SK-N-SH treated with all-trans-retinoic acid at 6 μM for 48 hours (cell line): Measurements from ENCODE around the gene TMEM43.

Source experiments
- BACH2 ChIP-seq: fragments of 250-450 bp; sonication (Bioruptor Pico); IDR thresholded peaks from 2 replicates; pipeline ENCODE4 v1.9.0; 2021; ENCODE audit warnings: mild to moderate bottlenecking, borderline replicate concordance
- CREB5 ChIP-seq: fragments of 250-450 bp; sonication (Bioruptor Pico); IDR thresholded peaks from 2 replicates; pipeline ENCODE4 v1.5.1; 2020; ENCODE audit warnings: low read depth, mild to moderate bottlenecking, moderate library complexity
- CSDC2 ChIP-seq: fragments of 250-450 bp; sonication (Bioruptor Pico); IDR thresholded peaks from 2 replicates; pipeline ENCODE4 v1.5.0; 2020; ENCODE audit warnings: mild to moderate bottlenecking, moderate library complexity
- ESRRG ChIP-seq: fragments of 250-450 bp; sonication (Bioruptor Pico); IDR thresholded peaks from 2 replicates; pipeline ENCODE4 v1.6.1; 2021; ENCODE audit warnings: mild to moderate bottlenecking
- ISL1 ChIP-seq: fragments of 250-450 bp; sonication (Bioruptor Pico); IDR thresholded peaks from 2 replicates; pipeline ENCODE4 v2.1.2; 2022; ENCODE audit warnings: mild to moderate bottlenecking, moderate library complexity
- PATZ1 ChIP-seq: fragments of 250-450 bp; sonication (Bioruptor Pico); IDR thresholded peaks from 2 replicates; pipeline ENCODE4 v1.8.0; 2020; ENCODE audit warnings: mild to moderate bottlenecking, moderate library complexity, borderline replicate concordance
- POU6F1 ChIP-seq: fragments of 250-450 bp; sonication (Bioruptor Pico); IDR thresholded peaks from 2 replicates; pipeline ENCODE4 v1.8.0; 2021; ENCODE audit warnings: low read depth, mild to moderate bottlenecking, moderate library complexity, borderline replicate concordance
- RARB ChIP-seq: fragments of 250-450 bp; sonication (Bioruptor Pico); IDR thresholded peaks from 2 replicates; pipeline ENCODE4 v1.8.0; 2021; ENCODE audit warnings: mild to moderate bottlenecking, moderate library complexity
- ZC3H10 ChIP-seq: fragments of 250-450 bp; sonication (Bioruptor Pico); IDR thresholded peaks from 2 replicates; pipeline ENCODE4 v1.5.1; 2021; ENCODE audit warnings: mild to moderate bottlenecking, moderate library complexity
- ZFP3 ChIP-seq: fragments of 250-450 bp; sonication (Bioruptor Pico); IDR thresholded peaks from 2 replicates; pipeline ENCODE4 v1.5.0; 2020; ENCODE audit warnings: mild to moderate bottlenecking, moderate library complexity
- ZNF565 ChIP-seq: fragments of 450-650 bp; formaldehyde crosslinking; conservative IDR thresholded peaks from 2 replicates; pipeline ENCODE4 v1.5.0; 2020; ENCODE audit warnings: low read depth, mild to moderate bottlenecking, moderate library complexity
- ZNF8 ChIP-seq: fragments of 450-650 bp; formaldehyde crosslinking; IDR thresholded peaks from 2 replicates; pipeline ENCODE4 v1.5.0; 2020; ENCODE audit warnings: mild to moderate bottlenecking, moderate library complexity

- TF ChIP-seq ESRRG (CRISPR knock-in tag) (no peak), ZC3H10 (no peak), ZNF565 (CRISPR knock-in tag) (no peak), PATZ1 (CRISPR knock-in tag) (no peak), RARB (CRISPR knock-in tag) (no peak), POU6F1 (no peak), ZFP3 (CRISPR knock-in tag) (no peak), BACH2 (CRISPR knock-in tag) (no peak), CSDC2 (CRISPR knock-in tag) (no peak), ZNF8 (CRISPR knock-in tag) (no peak), ISL1 (CRISPR knock-in tag) (no peak), CREB5 (CRISPR knock-in tag) (no peak)
Measured at GRCh38 chr3:14137004-14137403, 12.2 kb downstream of the TMEM43 start.
